Cardiac muscle cell (in vitro differentiated cells and primary cell): ENCODE results near the gene SCARF2. TPM values are rescaled to one million over a fixed set of nuclear protein-coding genes. Genes with fewer than 3 reads are reported as not detected.
"Not testable (repeated sequence)": the region's sequence is repeated elsewhere in the genome, so short reads cannot be mapped to it uniquely, and the experiment has no call there.

Experiments used
- DNase-seq, 2 donors: peaks; one replicate each; pipeline versions ENCODE4 v3.0.0 to v3.0.0-alpha.2; 2010 to 2017; ENCODE audit warnings: low read depth in 1 of 2, low spot score in 1 of 2
- H3K27ac ChIP-seq: fragments of 200-600 bp; sonication (generic); 2 replicates; pipeline ENCODE4 v1.5.1; 2016
- H3K27me3 ChIP-seq: fragments of 200-600 bp; sonication (generic); 2 replicates; pipeline ENCODE4 v1.6.0; 2016; ENCODE audit warnings: control low read depth
- H3K36me3 ChIP-seq: fragments of 200-600 bp; sonication (generic); 2 replicates; pipeline ENCODE4 v1.5.1; 2016; ENCODE audit warnings: control low read depth
- H3K4me1 ChIP-seq: fragments of 200-600 bp; sonication (generic); 2 replicates; pipeline ENCODE4 v1.8.1; 2017; ENCODE audit warnings: low read depth, mild to moderate bottlenecking, mixed run types
- H3K4me3 ChIP-seq: fragments of 200-600 bp; sonication (generic); 2 replicates; pipeline ENCODE4 v1.5.1; 2016; ENCODE audit warnings: mild to moderate bottlenecking
- H3K9me3 ChIP-seq: fragments of 200-600 bp; sonication (generic); 2 replicates; pipeline ENCODE4 v1.5.1; 2017; ENCODE audit warnings: low read depth, mild to moderate bottlenecking, control low read depth
- CTCF ChIP-seq: IDR thresholded peaks from 2 replicates; pipeline ENCODE4 v1.5.1; 2012; ENCODE audit warnings: low read depth, mild to moderate bottlenecking, low read length
- polyA plus RNA-seq: library from polyadenylated mRNA; unstranded; fragments of >200 nt; fragmentation: Nextera tagmentation; extraction: Ambion mirVana; gene quantifications from 2 replicates; pipeline ENCODE4 v1.2.1, GENCODE V29; 2016
- total RNA-seq: library from RNA; depleted of rRNA; stranded (reverse); fragments of >200 nt; gene quantifications from 2 replicates; pipeline ENCODE4 v1.2.3, GENCODE V29; 2016

The SCARF2 gene
- total and polyA plus RNA-seq, 2 experiments from 2014 or later, result 38.0 to 66.1 TPM

GRCh38 chr22:20383538-20383937, 54.1 kb downstream of the SCARF2 start:
- TF ChIP-seq CTCF, result no peak
- H3K4me1 ChIP-seq, result no peaks in the 10 kb centered on the region
- no peak overlapping the region for H3K4me3 ChIP-seq
- no peaks in the 10 kb centered on the region for H3K36me3 ChIP-seq
- no peak overlapping the region for H3K27ac ChIP-seq
- H3K9me3 ChIP-seq, result no peaks in the 10 kb centered on the region
- no peaks in the 10 kb centered on the region for H3K27me3 ChIP-seq
- DNase-seq, result no peak

GRCh38 chr22:20380486-20380885, 57.1 kb downstream of the SCARF2 start:
- Histone ChIP-seq H3K36me3 (no peaks in the 10 kb centered on the region), H3K4me1 (no peaks in the 10 kb centered on the region), H3K27me3 (no peaks in the 10 kb centered on the region), H3K4me3 (no peak overlapping the region), H3K9me3 (no peaks in the 10 kb centered on the region), H3K27ac (no peak overlapping the region)
- TF ChIP-seq CTCF, result no peak
- DNase-seq, result no peak

GRCh38 chr22:20378684-20379083, 58.9 kb downstream of the SCARF2 start:
- not testable (repeated sequence) for DNase-seq, H3K4me1 ChIP-seq, H3K9me3 ChIP-seq, H3K4me3 ChIP-seq, H3K36me3 ChIP-seq, H3K27me3 ChIP-seq, H3K27ac ChIP-seq

GRCh38 chr22:20378110-20378509, 59.5 kb downstream of the SCARF2 start:
- TF ChIP-seq CTCF, result no peak
- Histone ChIP-seq H3K4me3 (no peak overlapping the region), H3K27me3 (no peaks in the 10 kb centered on the region), H3K9me3 (no peaks in the 10 kb centered on the region), H3K4me1 (no peaks in the 10 kb centered on the region), H3K36me3 (no peaks in the 10 kb centered on the region), H3K27ac (no peak overlapping the region)
- no peak for DNase-seq

GRCh38 chr22:20376983-20377382, 60.6 kb downstream of the SCARF2 start:
- not testable (repeated sequence) for H3K4me3 ChIP-seq, DNase-seq, H3K9me3 ChIP-seq, H3K27me3 ChIP-seq, H3K4me1 ChIP-seq, H3K27ac ChIP-seq, H3K36me3 ChIP-seq

- H3K4me3 ChIP-seq, H3K9me3 ChIP-seq, DNase-seq, H3K27ac ChIP-seq, H3K27me3 ChIP-seq, H3K4me1 ChIP-seq, H3K36me3 ChIP-seq: not testable (repeated sequence)
Measured at GRCh38 chr22:20376281-20376680, 61.3 kb downstream of the SCARF2 start.

Other genes starting within 250 kb of the SCARF2 start
- 5.3 and 9.8 TPM in 2 replicates for gene RTN4R, start 169.5 kb downstream of the SCARF2 start, total RNA-seq
- gene RTN4R, start 169.5 kb downstream of the SCARF2 start, polyA plus RNA-seq, result 5.2 and 7.4 TPM in 2 replicates
- 89.6 and 104 TPM in 2 replicates for gene DGCR6L, start 117.8 kb downstream of the SCARF2 start, total RNA-seq
- 126 and 157 TPM in 2 replicates for gene DGCR6L, start 117.8 kb downstream of the SCARF2 start, polyA plus RNA-seq
- 35.6 and 90.9 TPM in 2 replicates for gene ZNF74, start 43.7 kb downstream of the SCARF2 start, total RNA-seq
- 24.4 and 30.1 TPM in 2 replicates for gene ZNF74, start 43.7 kb downstream of the SCARF2 start, polyA plus RNA-seq
- gene KLHL22, start 58.0 kb upstream of the SCARF2 start, total RNA-seq, result 53.3 and 55.0 TPM in 2 replicates
- 31.9 and 33.8 TPM in 2 replicates for gene KLHL22, start 58.0 kb upstream of the SCARF2 start, polyA plus RNA-seq
- 41.9 and 45.1 TPM in 2 replicates for gene MED15, start 69.8 kb upstream of the SCARF2 start, total RNA-seq
- gene MED15, start 69.8 kb upstream of the SCARF2 start, polyA plus RNA-seq, result 45.3 and 59.5 TPM in 2 replicates